Activated gamma-delta T cell treated with Interleukin-2 at 50 U/mL for 16 hours (primary cell): ENCODE data around the gene IL4R.
A peak's percentile ranks its signal among the peaks of the same experiment; 100 is the strongest.

Source experiments
- DNase-seq: peaks from one replicate; pipeline ENCODE4 v3.0.0-alpha.2; 2020

IL4R gene

GRCh38 chr16:27363246-27363632 lies 49.5 kb downstream of the IL4R start:
- no peak for DNase-seq

- DNase-seq = no peak
These were observed 50.0 kb downstream of the IL4R start for GRCh38 chr16:27363797-27364196.

DNA sequence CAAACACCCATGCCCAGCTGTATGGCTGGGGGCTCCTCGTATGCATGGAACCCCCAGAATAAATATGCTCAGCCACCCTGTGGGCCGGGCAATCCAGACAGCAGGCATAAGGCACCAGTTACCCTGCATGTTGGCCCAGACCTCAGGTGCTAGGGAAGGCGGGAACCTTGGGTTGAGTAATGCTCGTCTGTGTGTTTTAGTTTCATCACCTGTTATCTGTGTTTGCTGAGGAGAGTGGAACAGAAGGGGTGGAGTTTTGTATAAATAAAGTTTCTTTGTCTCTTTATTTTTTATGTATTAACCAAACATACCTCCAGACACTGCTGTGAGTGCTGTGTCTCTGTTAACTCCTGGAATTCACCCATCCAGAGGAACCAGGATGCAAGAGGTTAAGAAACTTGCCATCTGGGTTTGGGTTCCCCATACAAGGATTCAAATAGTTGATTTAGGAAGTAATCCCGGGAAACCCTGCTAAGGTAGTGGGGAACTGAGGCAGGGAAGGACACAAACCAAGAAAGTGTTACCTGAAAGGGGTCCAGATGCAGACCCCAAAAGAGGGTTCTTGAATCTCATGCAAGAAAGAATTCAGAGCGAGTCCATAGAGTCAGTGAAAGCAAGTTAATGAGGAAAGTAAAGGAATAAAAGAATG lies 50.8 kb downstream of the IL4R start:
- DNase-seq = no peak

- no peak for DNase-seq
These were observed 51.6 kb downstream of the IL4R start for GRCh38 chr16:27365142-27366089.

DNA sequence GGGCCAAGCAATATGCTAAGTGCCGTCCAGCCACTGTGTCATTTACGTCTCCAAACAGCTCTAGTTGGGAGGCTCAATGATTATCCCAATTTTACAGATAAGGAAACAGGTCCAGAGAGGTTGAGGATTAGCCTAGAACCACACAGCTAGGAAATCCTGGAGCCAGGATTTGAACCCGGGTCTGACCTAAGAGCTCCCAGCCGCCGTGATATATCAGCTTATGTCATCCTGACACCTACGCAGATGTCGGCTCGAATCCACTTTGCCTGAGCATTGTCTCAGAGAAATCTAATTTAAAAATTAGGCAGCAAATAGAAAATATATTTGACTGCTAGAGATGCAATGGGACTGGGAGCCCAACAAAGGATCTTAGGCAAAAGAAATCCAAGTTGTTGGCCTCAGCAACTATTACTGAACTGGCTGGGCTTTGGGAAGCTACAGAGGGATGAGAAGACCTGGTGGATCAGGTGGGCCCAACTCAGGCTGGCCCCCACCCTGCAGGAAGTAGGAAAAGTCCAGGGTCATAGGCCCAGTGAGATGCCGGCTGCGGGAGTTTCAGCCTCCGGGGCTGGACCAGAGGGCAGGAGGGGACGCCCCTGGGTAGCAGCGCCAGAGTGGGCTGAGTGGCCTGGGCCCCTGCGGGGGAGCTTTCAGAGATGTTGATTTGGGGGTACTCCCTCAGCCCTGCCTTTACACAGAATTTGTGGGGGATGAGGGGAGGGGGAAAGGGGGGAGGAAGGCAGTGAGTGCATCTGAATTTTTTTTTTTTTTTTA lies 53.1 kb downstream of the IL4R start:
- no peak for DNase-seq

DNA sequence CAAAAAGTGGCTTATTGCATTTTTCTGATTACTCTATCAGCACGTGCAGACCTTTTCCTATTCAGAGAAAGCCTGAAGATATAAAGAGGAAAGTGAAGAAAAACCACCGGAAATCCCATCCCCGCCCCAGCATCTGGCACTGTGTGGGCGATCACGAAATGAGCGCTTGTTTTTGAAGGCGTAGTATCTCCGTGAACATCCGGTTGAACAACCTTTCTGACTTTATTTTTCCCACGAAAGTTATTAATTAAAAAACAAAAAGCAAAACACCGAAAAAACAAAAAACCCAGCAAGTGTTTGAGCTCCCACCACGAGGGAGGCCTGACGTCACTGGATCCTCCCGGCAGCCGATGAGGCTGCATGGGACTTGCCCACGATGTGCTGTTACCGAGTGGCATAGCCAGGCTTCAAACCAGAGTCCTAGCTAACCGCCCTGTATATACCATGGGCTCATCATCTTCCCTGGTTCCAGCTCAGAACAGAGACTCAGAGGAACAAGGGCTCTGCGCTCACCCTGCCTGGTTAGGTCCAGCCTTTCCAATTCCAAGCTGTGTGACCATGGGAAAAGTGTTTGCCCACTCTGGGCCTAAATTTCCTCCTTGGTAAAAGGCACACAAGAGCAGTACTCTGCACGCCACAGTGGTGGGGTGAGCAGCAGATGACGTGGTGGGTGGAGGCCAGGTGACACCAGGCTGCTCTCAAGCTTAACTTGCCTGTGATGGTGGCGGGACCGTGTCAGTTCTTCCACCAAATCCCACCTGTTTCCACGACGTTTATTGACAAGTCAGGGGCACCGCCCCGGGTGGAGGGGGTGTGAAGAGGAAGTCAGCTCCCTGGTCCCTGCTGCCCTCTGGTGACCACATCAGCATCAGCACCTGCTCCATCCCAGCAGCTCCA lies 53.9 kb downstream of the IL4R start:
- peak; percentile 72 for DNase-seq

DNA sequence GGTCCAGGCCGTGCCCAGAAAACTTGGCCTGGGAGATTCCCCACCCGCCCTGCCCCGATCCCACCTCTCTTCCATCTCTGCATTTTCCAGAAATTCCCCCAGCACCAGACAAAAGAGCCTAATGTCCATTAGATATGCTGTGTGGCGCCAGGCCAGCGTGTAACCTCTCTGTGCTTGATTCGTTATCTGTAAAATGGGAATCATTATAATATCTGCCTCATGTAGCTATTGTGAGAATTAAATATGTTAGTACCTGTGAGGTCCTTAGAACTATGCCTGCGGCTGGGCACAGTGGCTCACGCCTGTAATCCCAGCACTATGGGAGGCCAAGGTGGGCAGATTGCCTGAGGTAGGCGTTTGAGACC lies 54.6 kb downstream of the IL4R start:
- no peak for DNase-seq

GRCh38 chr16:27369806-27370205 lies 56.0 kb downstream of the IL4R start:
- DNase-seq = no peak

DNA sequence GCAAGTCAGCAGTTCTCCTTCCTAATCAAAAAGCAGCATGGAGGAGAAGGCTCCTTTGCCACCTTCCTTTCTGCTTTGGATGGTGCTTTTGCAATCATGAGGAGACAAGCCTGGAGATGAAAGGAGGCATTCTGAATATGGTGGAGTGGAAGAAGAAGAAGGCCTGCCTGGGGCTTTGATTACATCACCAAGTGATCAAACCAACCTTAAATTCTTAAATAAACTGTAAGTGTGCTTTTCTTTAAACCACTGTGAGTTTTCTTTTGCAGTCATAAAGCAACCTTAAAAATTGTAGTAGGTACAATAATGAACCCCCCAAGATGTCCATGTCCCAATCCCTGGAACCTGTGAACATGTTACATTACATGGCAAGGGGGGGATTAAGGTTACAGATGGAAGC lies 56.5 kb downstream of the IL4R start:
- DNase-seq = no peak

- DNase-seq = no peak
These were observed 59.5 kb downstream of the IL4R start for GRCh38 chr16:27373312-27373711.

DNA sequence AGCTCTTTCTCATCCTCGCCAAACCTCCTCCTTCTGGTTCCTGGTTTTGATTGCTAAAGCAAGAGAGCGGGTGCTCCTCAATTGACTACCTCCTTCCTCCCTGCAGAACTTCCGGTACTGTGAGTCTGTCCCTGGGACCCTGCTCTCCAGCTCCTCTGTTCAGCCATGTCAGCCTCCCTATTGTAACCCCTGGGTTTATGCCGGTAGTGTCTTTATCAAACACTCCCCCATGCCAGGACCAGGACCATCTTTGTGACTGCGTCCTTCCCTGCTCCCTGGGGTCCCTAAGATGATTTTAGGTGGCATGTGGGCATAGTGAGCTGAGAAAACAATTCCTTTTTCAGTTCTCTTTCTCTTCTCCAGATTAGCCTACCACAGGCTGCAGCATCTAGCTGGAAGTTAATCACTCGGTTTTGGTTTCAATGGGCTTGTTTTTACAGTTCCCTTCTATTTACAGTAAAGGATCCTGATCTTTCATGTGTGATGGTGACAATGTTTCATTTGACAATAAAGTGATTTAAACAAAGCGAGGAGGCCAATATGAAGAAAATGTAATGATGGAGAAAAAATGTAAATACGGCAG lies 60.5 kb downstream of the IL4R start:
- no peak for DNase-seq

GRCh38 chr16:27374804-27375425 lies 61.1 kb downstream of the IL4R start:
- DNase-seq = peak; percentile 30

GRCh38 chr16:27377666-27378485 lies 64.1 kb downstream of the IL4R start:
- DNase-seq = no peak

DNA sequence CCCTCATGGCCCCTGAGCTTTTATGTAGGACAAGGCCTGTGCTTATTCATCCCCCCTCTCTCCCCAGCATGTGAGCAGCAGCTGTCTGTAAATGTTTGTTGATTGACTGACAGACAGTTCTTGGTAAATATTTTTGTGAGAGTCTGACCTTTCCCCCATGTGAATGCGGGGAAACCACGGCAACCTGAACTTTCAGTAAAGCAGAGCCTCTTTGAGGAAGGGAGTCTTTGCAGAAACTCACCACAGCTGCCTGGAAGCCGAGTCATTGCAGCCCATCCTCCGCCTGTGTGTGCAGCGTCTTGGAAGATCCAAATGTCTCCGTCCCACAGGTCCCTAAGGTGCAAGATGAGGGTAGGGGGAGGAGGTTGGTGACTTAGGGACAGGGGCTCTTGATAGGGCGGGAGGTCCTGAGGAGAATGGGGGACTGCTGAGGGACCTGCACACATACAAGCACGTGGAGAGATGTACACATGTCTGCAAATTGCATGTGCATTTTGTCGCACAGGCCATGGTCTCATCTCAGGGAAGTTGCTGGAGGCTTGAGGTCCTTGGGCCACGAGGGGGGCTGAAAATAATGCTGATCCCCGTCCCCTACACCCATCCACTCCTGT lies 65.2 kb downstream of the IL4R start:
- no peak for DNase-seq

GRCh38 chr16:27379919-27380318 lies 66.1 kb downstream of the IL4R start:
- DNase-seq = no peak

GRCh38 chr16:27381236-27381635 lies 67.5 kb downstream of the IL4R start:
- no peak for DNase-seq

- DNase-seq = no peak
These were observed 68.4 kb downstream of the IL4R start for GRCh38 chr16:27381974-27382855.

- DNase-seq = no peak
These were observed 69.9 kb downstream of the IL4R start for GRCh38 chr16:27383556-27384243.

- no peak for DNase-seq
These were observed 70.7 kb downstream of the IL4R start for GRCh38 chr16:27384425-27384824.
